OCI-LY1 (cell line): ENCODE results near the gene PRKCB.
"Not testable (repeated sequence)": the region's sequence is repeated elsewhere in the genome, so short reads cannot be mapped to it uniquely, and the experiment has no call there.

Experiments used
- H2AFZ ChIP-seq: fragments of 200-600 bp; sonication (generic), shearing (Covaris generic); 2 replicates; pipeline ENCODE4 v1.6.0; 2014; ENCODE audit warnings: antibody characterized with exemption, mild to moderate bottlenecking, low read length
- H3F3A ChIP-seq: fragments of 200-600 bp; sonication (generic), shearing (Covaris generic); 2 replicates; pipeline ENCODE4 v1.6.0; 2014; ENCODE audit warnings: mild to moderate bottlenecking, antibody characterized with exemption, low read length, moderate library complexity; ENCODE audit not compliant: insufficient read depth
- H3K27ac ChIP-seq: fragments of 200-600 bp; sonication (generic); 2 replicates; pipeline ENCODE4 v1.5.1; 2014; ENCODE audit warnings: low read length, mixed run types, mild to moderate bottlenecking, low read depth; ENCODE audit not compliant: poor library complexity, severe bottlenecking
- H3K27me3 ChIP-seq: fragments of 200-600 bp; sonication (generic); 2 replicates; pipeline ENCODE4 v1.6.0; 2014; ENCODE audit warnings: antibody characterized with exemption, mild to moderate bottlenecking, low read length, moderate library complexity; ENCODE audit not compliant: insufficient read depth
- H3K36me3 ChIP-seq: fragments of 200-600 bp; sonication (generic); 2 replicates; pipeline ENCODE4 v1.6.1; 2014; ENCODE audit warnings: mild to moderate bottlenecking, antibody characterized with exemption, low read length, moderate library complexity, mixed read lengths; ENCODE audit not compliant: insufficient read depth
- H3K4me1 ChIP-seq: fragments of 200-600 bp; sonication (generic); 2 replicates; pipeline ENCODE4 v1.5.1; 2014; ENCODE audit warnings: mild to moderate bottlenecking, low read length, moderate library complexity; ENCODE audit not compliant: insufficient read depth, severe bottlenecking
- H3K4me2 ChIP-seq: fragments of 200-600 bp; sonication (generic), shearing (Covaris generic); 2 replicates; pipeline ENCODE4 v1.6.1; 2014; ENCODE audit warnings: low read length
- H3K4me3 ChIP-seq: fragments of 200-600 bp; sonication (generic); 2 replicates; pipeline ENCODE4 v1.5.1; 2014; ENCODE audit warnings: low read length, low read depth, mild to moderate bottlenecking, mixed read lengths; ENCODE audit not compliant: poor library complexity, severe bottlenecking
- H3K79me2 ChIP-seq: fragments of 200-600 bp; shearing (Covaris generic); 2 replicates; pipeline ENCODE4 v1.6.1; 2016; ENCODE audit warnings: mixed run types, low read length, mixed read lengths; ENCODE audit not compliant: insufficient read depth
- H3K9ac ChIP-seq: fragments of 200-600 bp; sonication (generic), shearing (Covaris generic); 2 replicates; pipeline ENCODE4 v1.6.1; 2014; ENCODE audit warnings: mild to moderate bottlenecking, low read length, mixed read lengths
- H3K9me2 ChIP-seq: fragments of 200-600 bp; sonication (generic), shearing (Covaris generic); 2 replicates; pipeline ENCODE4 v1.6.1; 2014; ENCODE audit warnings: low read depth, mild to moderate bottlenecking, low read length, mixed read lengths
- H3K9me3 ChIP-seq: fragments of 200-600 bp; shearing (Covaris generic); 2 replicates; pipeline ENCODE4 v1.6.1; 2014; ENCODE audit warnings: low read length, mixed read lengths
- H4K20me1 ChIP-seq: fragments of 200-600 bp; sonication (generic), shearing (Covaris generic); 2 replicates; pipeline ENCODE4 v1.6.0; 2016; ENCODE audit warnings: mild to moderate bottlenecking, low read length; ENCODE audit not compliant: insufficient read depth
- EZH2 ChIP-seq: fragments of 200-600 bp; sonication (generic), shearing (Covaris generic); IDR thresholded peaks from 2 replicates; pipeline ENCODE4 v1.8.0; 2017; ENCODE audit warnings: borderline replicate concordance, mixed run types, mild to moderate bottlenecking, antibody characterized with exemption, low read length, moderate library complexity, mixed read lengths
- TF ChIP-seq, protein P1 (sequence below): fragments of 200-600 bp; sonication (generic), shearing (Covaris generic); IDR thresholded peaks from 2 replicates; pipeline ENCODE4 v1.5.1; 2017; ENCODE audit warnings: mild to moderate bottlenecking, antibody characterized with exemption, low read length, moderate library complexity, mixed read lengths

PRKCB gene

DNA sequence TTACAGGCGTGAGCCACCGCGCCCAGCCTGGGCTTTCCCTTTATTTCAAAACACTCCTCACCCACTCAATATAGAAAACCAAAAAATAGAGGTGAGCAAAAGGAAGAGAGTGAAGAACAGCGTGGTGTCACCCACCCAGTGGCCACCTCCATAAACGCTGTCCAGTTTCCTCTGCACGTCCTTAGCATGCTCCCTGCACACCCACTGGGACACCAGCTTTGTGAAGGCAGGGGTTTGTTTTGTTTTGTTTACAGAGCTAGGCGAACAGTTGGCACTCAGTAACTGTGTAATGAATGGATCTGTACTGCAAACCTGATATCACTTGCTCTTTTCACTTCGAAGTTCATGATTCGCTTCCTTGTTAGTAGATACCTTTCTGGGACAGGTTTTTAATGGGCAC, 73.0 kb downstream of the PRKCB start:
- no peaks in the 10 kb centered on the region for H3K9me2 ChIP-seq
- H3K4me2 ChIP-seq = no peak overlapping the region
- no peaks in the 10 kb centered on the region for H4K20me1 ChIP-seq
- H3K79me2 ChIP-seq = no peaks in the 10 kb centered on the region
- H3K27ac ChIP-seq = no peak overlapping the region
- H3K36me3 ChIP-seq = no peaks in the 10 kb centered on the region
- no peak overlapping the region for H2AFZ ChIP-seq
- H3K9ac ChIP-seq = no peak overlapping the region
- H3F3A ChIP-seq = no peaks in the 10 kb centered on the region
- no peak overlapping the region for H3K4me3 ChIP-seq
- TF ChIP-seq, protein P1, sequence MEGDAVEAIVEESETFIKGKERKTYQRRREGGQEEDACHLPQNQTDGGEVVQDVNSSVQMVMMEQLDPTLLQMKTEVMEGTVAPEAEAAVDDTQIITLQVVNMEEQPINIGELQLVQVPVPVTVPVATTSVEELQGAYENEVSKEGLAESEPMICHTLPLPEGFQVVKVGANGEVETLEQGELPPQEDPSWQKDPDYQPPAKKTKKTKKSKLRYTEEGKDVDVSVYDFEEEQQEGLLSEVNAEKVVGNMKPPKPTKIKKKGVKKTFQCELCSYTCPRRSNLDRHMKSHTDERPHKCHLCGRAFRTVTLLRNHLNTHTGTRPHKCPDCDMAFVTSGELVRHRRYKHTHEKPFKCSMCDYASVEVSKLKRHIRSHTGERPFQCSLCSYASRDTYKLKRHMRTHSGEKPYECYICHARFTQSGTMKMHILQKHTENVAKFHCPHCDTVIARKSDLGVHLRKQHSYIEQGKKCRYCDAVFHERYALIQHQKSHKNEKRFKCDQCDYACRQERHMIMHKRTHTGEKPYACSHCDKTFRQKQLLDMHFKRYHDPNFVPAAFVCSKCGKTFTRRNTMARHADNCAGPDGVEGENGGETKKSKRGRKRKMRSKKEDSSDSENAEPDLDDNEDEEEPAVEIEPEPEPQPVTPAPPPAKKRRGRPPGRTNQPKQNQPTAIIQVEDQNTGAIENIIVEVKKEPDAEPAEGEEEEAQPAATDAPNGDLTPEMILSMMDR = no peak
- no peak for TF ChIP-seq EZH2
- no peaks in the 10 kb centered on the region for H3K9me3 ChIP-seq
- H3K27me3 ChIP-seq = no peaks in the 10 kb centered on the region
- H3K4me1 ChIP-seq = no peaks in the 10 kb centered on the region

DNA sequence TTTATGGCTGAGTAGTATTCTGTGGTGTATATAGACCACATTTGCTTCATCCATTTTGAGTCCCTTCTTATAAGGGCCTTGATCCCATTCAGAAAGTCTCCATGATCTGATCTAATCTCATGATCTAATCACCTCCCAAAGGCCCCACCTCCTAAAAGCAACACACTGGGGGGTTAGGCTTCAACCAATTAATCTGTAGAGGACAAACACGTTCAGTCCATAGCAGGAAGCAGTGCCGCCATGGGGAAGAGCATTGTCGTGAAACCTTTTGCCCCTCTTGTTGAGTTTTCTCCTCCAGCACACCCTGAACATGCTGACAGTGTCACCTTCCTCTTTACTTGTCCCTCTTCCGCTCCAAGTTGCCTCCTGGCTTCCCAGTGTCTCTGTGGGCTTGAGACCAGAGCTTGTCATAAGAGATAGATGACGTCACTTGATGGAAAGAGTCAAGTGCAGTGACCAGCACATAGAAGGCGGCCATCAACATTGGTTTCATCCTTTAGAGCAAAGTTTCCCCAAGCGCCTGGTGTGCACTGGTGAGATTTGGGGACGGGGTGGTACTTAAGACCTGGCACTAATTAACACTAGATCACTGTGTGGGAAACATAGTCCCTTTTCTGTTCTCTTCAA, 74.1 kb downstream of the PRKCB start:
- Histone ChIP-seq H3K4me2 (no peak overlapping the region), H3K36me3 (no peaks in the 10 kb centered on the region), H3K4me3 (no peak overlapping the region), H3K27ac (no peak overlapping the region), H3F3A (no peaks in the 10 kb centered on the region), H3K27me3 (no peaks in the 10 kb centered on the region), H3K9me2 (no peaks in the 10 kb centered on the region), H3K9me3 (no peaks in the 10 kb centered on the region), H4K20me1 (no peaks in the 10 kb centered on the region), H3K79me2 (no peaks in the 10 kb centered on the region), H3K9ac (no peak overlapping the region), H3K4me1 (no peaks in the 10 kb centered on the region), H2AFZ (no peak overlapping the region)
- no peak for TF ChIP-seq EZH2
- TF ChIP-seq, protein P1 = no peak

DNA sequence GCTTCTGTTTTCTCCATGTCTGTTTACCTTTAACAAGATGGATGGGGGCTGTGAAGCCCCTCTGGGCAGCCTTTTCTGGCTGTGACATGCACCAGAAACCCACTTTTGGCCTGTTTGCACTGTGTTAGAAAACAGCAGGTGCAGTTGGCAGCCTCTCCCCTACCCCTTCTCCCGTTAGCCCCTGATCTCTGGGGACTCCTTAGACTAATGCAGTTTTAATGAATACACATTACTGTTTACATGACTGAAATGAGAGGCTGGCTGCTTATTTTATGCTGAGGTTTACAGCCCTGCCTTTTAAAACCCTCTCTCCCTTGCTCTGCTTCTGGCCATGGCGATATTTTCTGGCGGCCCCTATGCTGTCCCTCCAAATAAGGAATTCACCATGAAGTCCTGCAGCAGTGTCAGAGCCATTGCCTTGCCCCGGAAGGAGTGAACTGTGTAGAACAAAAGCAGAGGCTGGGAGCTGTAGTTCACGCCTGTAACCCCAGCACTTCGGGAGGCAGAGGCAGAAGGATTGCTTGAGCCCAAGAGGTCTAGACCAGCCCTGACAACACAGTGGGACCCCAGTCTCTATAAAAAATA, 79.3 kb downstream of the PRKCB start:
- no peaks in the 10 kb centered on the region for H3K9me3 ChIP-seq
- no peaks in the 10 kb centered on the region for H3K9me2 ChIP-seq
- no peaks in the 10 kb centered on the region for H3F3A ChIP-seq
- no peaks in the 10 kb centered on the region for H3K27me3 ChIP-seq
- no peak overlapping the region for H3K4me2 ChIP-seq
- H3K4me3 ChIP-seq = no peak overlapping the region
- H3K9ac ChIP-seq = no peak overlapping the region
- H3K36me3 ChIP-seq = no peaks in the 10 kb centered on the region
- no peaks in the 10 kb centered on the region for H3K4me1 ChIP-seq
- no peaks in the 10 kb centered on the region for H4K20me1 ChIP-seq
- no peak overlapping the region for H3K27ac ChIP-seq
- H3K79me2 ChIP-seq = no peaks in the 10 kb centered on the region
- TF ChIP-seq, protein P1 = no peak
- no peak for TF ChIP-seq EZH2
- no peak overlapping the region for H2AFZ ChIP-seq

DNA sequence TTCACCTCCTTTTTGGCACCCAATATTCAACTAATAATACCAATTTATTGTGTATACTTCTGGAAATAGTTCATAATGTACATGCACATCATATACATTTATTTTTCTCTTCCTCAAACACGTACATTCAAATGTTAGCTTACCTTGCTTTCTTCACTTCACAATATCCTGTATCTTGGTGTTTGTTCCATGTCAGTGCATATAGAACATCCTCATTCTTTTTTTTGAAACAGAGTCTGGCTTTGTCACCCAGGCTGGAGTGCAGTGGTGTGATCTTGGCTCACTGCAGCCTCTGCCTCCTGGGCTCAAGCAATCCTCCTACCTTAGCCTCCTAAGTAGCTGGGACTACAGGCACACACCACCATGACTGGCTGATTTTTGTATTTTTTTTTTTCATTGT, 80.8 kb downstream of the PRKCB start:
- not testable (repeated sequence) for H3F3A ChIP-seq, H3K4me3 ChIP-seq, H3K79me2 ChIP-seq, H3K4me2 ChIP-seq, H3K9me2 ChIP-seq, H4K20me1 ChIP-seq, H3K4me1 ChIP-seq, H2AFZ ChIP-seq, H3K9me3 ChIP-seq, H3K27ac ChIP-seq, H3K27me3 ChIP-seq, H3K9ac ChIP-seq, H3K36me3 ChIP-seq
